GM19240 (cell line): ENCODE results near the gene HMGN2.
A peak's percentile ranks its signal among the peaks of the same experiment; 100 is the strongest.

Experiments used
- DNase-seq: peaks from one replicate; pipeline ENCODE4 v3.0.0; 2011; ENCODE audit warnings: low spot score; ENCODE audit not compliant: insufficient read length

Gene HMGN2

DNA sequence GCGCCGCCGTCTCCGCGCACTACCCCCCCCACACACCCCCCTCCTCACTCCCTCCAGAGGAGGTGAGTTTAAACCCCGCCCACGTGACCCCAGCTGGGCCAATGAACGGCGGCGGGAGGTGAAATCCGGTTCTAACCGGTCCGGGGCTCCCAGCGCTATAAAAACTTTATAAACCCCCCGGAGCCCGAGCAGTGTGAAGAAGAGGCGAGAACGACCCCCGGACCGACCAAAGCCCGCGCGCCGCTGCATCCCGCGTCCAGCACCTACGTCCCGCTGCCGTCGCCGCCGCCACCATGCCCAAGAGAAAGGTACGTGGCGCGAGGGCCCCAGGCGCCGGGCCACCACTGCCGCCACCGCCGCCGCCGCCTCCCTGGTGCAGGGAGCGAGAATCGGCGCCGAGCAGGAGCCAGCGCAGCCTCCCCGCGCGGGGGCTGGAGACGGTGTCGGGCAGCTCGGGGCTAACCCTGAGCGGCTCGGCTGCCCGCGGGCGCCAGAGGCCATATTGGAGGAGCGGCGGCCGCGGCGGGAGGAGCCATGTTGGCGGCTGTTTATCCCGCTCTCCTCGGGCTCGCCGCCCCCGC, at the start of gene HMGN2:
TSS of gene HMGN2 (plus strand) at position 121 of the 581 bp plus-strand sequence. CDS start at position 294, 173 bp downstream.
- DNase-seq, result peak; percentile 66

DNA sequence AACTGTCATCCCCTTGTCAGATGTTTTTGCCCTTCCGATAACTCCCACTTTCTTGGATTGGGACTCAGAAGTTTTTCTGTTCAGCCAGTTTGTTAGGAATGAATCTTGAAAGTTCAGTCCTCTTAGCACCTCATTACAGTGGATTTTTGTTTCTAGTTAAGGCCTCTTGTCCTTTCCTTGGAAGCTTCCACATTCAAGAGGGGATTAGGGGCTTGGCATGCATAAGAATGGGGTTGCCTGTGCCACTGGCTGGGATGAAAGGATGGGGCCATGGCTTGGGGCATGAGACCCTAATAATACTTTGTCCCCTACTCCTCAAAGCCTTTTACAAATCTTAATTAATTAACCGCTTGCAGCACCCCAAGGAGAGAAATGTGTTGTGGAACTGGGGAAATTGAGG, 42.5 kb upstream of the HMGN2 start:
- DNase-seq, result no peak

- DNase-seq, result peak; percentile 96
These were observed 40.1 kb upstream of the HMGN2 start, which contains the start of gene DHDDS for GRCh38 chr1:26431979-26432695. Gene DHDDS, plus strand, starts transcription at chr1:26432321. Its CDS starts 625 bp downstream, at chr1:26432946.

- DNase-seq, result no peak
These were observed 39.4 kb upstream of the HMGN2 start for GRCh38 chr1:26432793-26433192.

GRCh38 chr1:26434161-26434752, 38.0 kb upstream of the HMGN2 start:
- DNase-seq, result no peak

GRCh38 chr1:26438041-26438440, 34.2 kb upstream of the HMGN2 start:
- DNase-seq, result no peak

DNA sequence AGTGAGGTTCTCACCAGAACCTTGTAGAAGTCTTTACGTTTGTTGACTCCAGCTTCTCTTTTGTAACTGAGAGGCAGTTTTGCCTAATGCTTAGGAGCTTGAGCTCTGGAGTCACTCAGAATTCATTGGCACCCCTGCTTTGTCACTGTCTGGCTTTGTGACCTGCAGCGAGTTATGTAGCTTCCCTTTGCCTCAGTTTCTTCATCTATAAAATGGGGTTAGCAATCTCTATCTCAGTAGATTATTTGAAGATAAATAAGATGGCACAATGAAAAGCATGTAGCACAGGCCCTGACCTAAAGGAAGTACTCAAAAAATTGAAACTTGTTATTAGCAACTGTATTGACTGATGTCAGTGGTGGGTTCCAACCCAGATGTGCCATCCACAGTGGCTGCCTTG, 32.0 kb upstream of the HMGN2 start:
- no peak for DNase-seq

GRCh38 chr1:26449868-26450267, 22.4 kb upstream of the HMGN2 start:
- no peak for DNase-seq

- no peak for DNase-seq
These were observed 21.3 kb upstream of the HMGN2 start for GRCh38 chr1:26450908-26451307.

GRCh38 chr1:26452459-26453183, 19.6 kb upstream of the HMGN2 start:
- no peak for DNase-seq

DNA sequence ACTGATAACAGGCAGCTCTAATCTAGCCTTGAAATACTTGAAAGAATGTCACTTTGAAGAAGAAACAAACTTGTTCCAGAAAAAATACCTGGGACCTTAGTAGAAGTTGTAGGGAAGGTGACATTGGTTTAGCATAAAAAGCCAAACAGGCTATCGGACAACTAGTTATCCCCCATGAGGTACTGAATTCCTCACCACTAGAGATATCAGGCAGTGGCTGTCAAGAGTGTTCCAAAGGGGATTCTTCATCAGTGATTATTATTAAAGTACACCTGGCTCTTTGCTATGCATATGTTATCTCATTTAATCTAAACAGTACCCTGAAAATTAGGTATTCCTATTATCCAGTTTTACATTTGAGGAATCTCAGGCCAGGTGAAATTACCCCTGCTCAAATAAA, 13.1 kb upstream of the HMGN2 start:
- no peak for DNase-seq

GRCh38 chr1:26459573-26460031, 12.6 kb upstream of the HMGN2 start:
- DNase-seq, result no peak

- DNase-seq, result no peak
These were observed 3.3 kb upstream of the HMGN2 start for GRCh38 chr1:26468911-26469310.

GRCh38 chr1:26469558-26469957, 2.7 kb upstream of the HMGN2 start:
- no peak for DNase-seq

- DNase-seq, result no peak
These were observed 1.3 kb upstream of the HMGN2 start for GRCh38 chr1:26470878-26471497.

GRCh38 chr1:26471498-26472319, 531 bp upstream of the HMGN2 start:
- no peak for DNase-seq

- peak; percentile 83 for DNase-seq
These were observed 933 bp downstream of the HMGN2 start for GRCh38 chr1:26472901-26473845.

DNA sequence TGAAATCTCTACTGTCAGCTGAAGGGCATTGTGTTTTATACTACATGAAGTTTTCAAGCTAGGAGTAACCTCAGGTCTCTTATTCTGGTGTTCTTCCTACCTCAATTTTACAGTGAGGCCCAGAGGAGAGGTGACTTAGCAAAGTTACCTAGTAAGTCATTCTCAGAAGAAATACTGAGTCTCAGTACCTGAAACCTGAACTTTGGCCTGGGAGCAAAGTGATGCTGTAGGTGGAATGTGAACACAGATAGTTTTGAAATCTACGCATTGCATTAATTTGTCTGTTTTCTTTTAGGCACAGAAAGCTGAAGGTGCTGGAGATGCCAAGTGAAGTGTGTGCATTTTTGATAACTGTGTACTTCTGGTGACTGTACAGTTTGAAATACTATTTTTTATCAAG, 2.6 kb downstream of the HMGN2 start:
- DNase-seq, result no peak

DNA sequence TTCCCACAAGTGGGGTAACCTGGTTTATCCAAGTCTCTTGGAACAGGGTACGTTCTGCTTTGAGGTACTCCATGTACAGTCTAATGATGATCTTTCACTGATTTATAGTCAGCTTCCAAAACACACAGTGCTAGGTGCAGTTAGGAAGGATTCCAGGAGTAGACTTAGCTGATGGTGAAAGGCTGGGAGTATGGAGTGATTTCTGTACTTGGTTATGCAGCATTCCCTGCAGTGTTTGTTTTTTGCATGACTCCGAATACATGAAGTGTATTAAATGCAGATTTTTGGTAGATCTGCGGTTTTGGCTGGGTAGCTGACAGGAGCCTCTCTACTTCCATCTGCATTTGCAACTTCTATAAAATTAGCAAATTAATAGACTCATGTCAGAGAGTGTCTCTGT, 3.7 kb downstream of the HMGN2 start:
- no peak for DNase-seq
